DMS 273 (cell line): ENCODE data around the gene RTKN.
"Not testable (repeated sequence)": the region's sequence is repeated elsewhere in the genome, so short reads cannot be mapped to it uniquely, and the experiment has no call there.

Experiments
- DNase-seq: peaks from one replicate; lab custom pipeline; 2025; ENCODE audit not compliant: unreplicated experiment; lab: John Stamatoyannopoulos, UW

The RTKN gene, protein sequence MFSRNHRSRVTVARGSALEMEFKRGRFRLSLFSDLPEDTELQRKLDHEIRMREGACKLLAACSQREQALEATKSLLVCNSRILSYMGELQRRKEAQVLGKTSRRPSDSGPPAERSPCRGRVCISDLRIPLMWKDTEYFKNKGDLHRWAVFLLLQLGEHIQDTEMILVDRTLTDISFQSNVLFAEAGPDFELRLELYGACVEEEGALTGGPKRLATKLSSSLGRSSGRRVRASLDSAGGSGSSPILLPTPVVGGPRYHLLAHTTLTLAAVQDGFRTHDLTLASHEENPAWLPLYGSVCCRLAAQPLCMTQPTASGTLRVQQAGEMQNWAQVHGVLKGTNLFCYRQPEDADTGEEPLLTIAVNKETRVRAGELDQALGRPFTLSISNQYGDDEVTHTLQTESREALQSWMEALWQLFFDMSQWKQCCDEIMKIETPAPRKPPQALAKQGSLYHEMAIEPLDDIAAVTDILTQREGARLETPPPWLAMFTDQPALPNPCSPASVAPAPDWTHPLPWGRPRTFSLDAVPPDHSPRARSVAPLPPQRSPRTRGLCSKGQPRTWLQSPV

DNA sequence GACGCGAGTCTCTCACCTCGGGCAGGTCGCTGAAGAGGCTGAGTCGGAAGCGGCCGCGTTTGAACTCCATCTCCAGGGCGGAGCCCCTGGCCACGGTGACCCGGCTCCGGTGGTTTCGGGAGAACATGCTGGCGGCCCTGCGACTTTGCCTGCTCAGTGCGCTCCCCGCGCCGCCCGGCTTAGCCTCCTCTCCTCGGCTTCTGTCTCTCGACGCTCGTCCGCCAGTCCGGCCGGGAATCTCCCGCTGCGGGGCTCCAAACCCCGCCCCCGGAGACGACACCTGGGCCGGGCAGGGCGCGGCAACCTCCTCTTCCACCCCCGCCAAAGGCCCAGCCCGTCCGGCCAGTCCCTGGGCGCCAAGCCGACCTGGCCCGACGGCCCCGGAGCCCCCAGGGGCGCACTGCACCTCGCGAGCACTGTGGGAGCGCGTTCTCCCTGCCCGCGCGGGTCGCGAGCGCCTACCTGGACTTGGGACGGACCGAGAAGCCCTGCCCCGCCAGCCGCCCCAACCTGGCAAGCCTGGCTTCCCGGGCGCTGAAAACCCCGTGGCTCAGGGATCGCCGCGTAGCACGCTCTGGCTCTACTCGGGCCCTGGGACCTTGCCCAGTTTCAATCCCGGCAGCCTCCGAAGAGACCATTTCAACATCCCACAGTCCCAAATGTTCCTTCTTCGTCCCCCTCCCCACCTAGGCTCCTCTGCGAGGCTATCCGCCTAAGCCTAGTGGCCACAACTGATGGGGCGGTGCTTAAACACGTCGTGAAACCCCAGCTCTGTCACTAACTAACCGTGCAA is at the start of gene RTKN:
RTKN (minus strand) TSS at position 248 of the 793 bp plus-strand sequence; CDS start at position 127, 121 bp downstream.
- peak; percentile 59 for DNase-seq

DNA sequence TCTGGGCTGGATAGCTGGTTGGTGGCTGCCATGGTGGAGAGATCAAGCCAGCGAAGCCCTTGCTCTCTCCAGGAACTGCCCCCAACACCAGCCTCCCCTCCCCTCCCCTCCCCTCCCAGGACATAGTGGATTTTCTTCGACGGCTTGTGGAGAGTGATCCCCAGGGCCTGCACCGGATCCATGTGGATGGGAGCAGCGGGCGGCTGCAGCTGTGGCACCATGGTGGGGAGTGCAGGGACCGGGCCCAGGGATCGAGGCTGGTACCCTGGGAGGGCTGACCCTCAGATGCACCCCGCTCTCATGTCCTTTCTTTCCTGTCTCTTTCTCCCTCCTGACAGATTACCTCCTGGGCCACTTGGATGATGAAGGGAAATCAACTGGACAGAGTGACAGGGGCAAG is 48.2 kb upstream of the RTKN start:
- no peak for DNase-seq

DNA sequence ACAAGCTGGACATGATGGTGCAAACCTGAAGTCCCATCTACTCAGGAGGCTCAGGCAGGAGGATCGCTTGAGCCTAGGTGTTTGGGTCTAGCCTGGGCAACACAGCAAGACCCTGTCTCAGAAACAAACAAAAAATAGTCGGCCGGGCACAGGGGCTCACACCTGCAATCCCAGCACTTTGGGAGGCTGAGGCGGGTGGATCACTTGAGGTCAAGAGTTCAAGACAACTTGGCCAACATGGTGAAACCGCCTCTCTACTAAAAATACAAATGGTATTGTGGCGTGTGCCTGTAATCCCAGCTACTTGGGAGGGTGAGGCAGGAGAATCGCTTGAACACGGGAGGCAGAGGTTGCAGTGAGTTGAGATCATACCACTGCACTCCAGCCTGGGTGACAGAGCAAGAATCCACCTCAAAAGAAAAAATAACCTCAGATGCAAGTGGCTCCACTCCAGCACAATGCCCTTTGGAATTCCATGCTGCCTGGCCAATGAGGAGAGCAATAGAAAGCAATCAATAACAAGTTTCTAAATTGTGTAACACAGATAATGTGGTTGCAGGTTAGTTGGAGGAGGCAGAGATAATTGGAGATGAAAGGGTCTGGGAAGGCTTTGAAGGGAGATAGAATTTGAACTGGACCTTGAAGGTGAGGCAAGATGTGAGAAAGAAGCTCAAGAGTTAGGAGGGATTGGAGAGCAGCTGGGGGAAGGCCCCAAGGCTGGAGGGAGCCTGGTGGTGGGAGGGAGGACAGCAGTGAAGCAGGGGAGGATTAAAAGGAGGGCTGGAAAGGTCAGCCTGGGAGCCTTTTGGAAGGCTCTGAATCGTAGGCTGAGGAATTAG is 47.1 kb upstream of the RTKN start:
- DNase-seq, result no peak

DNA sequence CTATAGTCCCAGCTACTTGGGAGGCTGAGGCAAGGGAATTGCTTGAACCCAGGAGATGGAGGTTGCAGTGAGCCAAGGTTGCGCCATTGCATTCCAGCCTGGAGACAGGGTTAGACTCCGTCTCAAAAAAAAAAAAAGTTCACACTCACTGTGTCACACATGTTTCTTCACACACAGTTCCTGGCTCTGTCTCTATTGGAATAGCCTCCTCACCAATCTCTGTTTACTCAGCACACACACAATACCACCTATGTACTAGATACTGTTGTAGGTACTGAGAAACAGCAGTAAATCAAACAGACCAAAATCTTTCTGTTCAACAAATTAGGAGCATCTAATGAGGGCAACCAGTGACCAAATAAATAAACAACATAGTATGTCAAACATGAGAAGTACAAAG is 44.4 kb upstream of the RTKN start:
- no peak for DNase-seq

DNA sequence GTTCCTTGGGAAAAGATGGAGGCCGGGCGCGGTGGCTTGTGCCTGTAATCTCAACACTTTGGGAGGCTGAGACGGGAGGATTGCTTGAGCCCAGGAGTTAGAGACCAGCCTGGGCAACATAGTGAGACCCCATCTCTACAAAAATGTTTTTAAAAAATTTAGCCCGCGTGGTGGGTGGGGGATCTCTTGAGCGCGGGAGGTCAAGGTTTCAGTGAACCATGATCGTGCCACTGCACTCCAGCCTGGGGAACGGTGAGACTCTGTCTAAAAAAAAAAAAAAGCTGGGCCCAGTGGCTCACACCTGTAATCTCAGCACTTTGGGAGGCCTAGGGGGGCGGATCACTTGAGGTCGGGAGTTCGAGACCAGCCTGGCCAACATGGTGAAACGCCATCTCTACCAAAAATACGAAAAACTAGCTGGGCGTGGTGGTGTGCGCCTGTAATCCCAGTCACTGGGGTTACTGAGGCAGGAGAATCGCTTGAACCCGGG is 42.0 kb upstream of the RTKN start:
- DNase-seq, result not testable (repeated sequence)

DNA sequence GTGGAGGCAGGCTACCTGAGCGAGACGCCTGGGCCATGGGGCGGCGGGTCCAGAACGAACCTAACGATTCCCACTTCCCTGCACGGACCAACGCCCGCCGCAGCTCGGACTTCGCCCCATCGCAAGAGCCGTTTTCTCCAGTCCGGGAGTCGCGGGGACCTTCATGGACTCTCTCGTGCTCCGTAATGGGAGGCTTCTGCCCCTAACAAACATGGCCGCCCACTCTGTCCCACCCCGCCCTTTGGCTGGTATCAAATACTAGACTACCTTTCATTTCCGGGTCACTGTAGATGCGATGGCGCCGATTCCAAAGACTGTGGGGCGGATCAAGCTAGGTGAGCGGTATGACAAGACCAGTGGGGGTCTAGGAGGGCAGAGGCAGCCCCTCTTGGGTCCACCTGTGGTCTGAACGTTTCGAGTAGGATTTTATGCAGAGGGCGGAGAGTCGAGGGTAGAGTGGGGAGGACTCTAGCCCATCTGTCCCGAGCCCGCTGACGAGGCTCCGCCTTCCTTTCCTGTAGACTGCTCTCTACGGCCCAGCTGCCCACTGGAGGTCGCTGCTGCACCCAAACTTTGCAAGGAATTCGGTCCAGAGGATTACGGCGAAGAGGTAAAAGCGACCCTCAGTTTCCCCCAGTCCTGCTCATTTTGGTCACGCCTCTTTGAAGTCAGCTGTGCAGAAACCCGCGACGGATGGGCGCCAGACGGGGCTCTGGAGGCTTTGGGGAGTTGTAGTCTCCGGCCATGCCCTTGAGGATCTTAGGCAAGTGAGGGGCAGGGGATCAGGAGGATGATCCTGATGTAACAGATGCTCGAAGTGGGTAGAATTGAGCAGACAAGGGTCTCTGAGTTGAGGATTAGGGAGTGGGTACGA is 41.3 kb upstream of the RTKN start, which contains the start of the genes CCDC142 and TTC31:
CCDC142 (minus strand) TSS at position 198 of the 874 bp plus-strand sequence; CDS start at position 37, 161 bp downstream.
TTC31 (plus strand) TSS at position 281 of the 874 bp plus-strand sequence; CDS start at position 296, 15 bp downstream.
- peak; percentile 97 for DNase-seq

DNA sequence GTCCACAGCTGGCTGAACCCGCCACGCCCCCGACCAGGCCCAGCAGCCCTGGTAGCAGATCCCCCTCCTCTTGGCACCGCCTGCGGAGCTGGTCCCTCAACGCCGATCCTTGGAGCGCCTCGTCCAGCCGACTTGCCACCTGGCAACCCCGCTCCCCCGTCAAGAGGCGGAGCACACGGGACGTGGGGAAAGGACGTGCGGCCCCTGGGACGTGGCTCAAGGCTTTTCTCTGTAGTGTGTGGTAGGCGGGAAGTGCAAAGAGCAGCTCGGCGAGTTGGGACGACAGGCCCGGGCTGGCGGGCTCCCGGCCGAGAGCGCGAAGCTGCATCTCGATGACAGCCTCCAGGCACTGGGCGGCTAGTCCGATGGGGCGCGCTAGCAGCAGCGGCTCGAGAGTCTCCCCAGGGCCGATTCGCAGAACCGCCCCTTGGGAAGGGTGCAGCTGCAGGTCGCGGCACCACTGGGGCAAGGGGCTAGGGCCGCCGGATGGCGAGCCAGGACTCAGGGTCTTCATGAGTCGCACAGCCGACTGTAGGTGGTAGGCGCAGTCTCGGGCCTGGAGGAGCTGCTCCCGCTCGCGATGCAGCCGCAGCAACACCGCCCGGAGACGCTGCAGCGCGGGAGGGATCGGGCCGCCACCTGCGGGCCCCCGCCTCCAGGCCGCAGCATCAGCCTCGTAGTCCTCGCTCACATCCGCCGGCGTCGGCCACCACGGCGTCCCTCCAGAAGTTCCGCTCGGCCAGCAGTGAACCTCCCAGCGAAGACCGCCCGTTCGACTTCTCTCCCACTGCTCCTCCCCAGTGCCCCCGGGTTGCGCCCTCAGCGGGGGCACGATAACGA is 40.4 kb upstream of the RTKN start:
- DNase-seq, result peak; percentile 83

DNA sequence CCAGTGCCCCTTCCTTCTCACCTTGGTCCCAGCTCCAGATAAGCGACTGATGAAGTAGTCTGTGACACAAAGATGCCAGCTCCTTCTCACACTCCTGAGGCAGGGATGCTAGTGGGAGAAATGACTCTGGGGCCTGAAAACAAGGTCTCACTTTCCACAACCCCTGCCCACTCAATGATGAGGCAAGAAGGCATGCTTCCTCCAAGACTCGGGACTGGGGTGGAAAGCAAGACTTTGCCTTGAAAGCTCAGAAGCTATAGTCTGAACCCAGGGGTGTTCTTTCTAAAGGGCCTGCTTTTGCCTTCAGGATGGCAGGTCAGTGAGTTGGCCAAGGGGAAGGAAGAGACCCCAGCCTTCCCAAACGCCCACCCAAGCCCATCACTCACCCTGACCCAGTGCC is 39.7 kb upstream of the RTKN start:
- DNase-seq, result no peak

DNA sequence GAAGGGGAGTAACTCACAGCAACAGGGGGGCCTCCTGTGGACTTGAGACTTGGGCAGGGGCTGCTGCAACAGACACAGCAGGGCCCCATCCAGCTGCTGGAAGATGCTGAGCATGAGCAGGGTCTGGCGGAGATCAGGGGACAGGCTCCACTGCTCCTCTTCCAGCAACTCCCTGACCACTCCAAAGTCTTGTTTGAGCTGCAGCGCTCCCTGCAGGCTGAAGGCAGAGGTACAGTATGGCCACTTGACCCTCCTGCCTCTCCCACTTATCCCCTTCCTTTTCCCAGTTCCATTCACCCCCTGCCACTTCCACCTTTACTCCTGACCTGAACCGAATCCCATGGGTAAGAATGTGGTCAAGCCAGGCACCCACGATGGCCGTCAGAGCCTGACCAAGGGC is 33.2 kb upstream of the RTKN start:
- no peak for DNase-seq

DNA sequence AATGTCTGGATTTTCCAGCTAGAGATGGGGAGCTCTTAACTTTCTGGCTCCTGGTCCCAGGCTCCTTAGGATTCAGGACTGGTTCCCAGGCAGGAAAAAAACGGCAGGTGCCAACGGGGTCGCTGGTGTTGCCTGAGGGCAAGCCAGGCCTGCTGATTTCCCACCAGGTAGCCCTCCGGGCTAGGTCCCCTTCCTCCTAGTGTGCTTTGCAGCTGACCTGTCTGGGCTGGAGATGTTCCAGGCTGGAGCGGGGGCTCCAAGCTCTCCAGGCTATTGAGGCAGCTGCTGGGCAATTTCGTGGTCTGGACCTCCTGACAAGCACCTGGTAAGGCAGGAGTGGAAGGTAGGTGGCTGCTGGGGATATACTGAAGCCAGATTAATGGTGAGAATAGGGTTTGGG is 32.7 kb upstream of the RTKN start:
- no peak for DNase-seq

DNA sequence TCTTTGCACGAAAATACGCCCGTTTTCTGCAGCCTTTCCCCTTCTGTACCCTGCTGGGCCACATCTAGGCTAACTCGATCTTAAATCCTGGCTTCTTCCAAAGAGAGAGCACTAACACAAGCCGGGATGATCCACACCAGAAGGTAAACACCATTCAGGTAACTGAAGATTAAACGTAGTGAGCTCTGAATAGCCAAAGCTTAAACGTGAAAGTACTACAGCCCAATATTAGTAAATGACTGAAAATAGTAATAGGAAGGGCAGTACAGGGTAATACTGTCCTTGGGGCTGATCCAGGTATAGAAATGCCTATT is 31.2 kb upstream of the RTKN start:
- no peak for DNase-seq

DNA sequence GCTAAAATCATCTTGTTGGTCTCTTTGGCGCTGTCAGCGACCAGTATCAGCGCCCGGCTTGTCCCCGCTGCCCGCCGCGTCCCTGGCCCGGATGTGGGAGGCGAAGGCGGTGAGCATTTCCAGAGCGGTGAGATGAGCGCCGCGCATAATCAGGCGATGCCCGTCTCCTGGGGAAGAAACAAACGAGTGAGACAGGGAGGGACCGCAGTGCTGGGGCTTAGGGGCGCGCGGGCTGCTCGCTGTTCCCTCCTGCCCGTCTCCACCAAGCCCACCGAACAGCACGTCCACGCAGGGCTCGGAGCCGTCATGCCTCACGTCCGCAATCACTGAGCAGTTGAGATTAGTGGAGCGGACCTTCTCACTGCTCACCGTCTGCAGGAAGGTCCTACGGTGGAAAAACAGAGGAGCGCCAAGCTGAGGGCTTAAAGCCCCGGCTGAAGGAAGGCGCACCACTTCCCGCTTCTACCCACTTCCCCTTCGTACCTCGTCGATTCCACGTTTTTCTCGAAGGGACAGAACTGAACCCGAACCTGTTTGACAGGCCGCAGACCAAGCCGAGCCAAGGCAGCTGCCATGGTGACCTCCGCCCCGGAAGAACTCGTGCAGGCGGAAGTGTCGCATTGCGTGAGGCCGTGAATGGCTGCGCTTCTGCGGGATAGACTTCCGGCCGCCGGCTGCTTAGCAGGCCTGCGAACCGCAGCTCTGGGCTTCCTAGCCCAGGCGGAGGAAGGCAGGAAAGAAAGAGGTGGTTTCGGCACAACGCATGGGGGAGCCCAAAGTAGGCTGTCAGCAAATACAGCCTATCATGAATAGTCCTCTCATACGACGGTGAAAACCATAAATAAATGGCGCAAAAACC is 30.6 kb upstream of the RTKN start, which contains the start of gene MRPL53:
MRPL53 (minus strand) TSS at position 595 of the 859 bp plus-strand sequence; CDS start at position 575, 20 bp downstream.
- peak; percentile 97 for DNase-seq

DNA sequence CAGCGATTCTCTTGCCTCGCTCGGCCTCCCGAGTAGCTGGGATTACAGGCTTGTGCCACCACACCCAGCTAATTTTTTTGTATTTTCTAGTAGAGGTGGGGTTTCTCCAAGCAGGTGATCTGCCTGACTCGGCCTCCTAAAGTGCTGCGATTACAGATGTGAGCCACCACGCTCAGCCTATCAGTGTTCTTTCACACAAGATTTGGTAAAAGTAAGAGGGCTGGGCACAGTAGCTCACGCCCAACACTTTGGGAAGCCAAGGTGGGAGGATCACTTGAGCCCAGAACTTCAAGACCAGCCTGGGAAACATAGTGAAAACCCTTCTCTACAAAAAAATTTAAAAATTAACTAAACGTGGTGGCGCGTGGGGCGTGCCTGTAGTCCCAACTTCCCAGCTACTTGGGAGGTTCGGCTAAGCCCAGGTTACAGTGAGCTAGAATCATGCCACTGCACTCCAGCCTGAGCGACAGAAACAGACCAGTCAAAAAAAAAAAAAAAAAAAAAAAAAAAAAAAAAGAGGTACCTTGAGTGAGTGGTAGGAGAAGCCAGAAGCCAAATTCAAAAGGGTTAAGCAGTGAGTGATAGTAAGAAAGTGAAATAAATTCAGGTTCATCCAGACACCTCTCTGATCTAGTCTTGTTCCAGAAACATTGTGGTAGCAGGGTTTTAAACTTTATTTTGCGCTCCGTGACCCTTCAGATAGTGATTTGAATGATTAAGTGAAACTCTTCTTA is 29.8 kb upstream of the RTKN start:
- DNase-seq, result no peak

DNA sequence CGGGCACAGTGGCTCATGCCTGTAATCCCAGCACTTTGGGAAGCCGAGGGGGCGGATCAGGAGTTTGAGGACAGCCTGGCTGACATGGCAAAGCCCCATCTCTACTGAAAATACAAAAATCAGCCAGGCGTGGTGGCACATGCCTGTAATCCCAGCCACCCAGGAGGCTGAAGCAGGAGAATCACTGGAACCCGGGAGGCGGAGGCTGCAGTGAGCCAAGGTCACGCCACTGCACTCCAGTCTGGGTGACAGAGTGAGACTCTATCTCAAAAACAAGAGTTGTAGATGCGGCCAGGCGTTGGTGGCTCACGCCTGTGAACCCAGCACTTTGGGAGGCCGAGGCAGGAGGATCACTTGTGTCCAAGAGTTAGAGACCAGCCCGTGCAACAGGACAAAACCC is 29.0 kb upstream of the RTKN start:
- DNase-seq, result not testable (repeated sequence)

DNA sequence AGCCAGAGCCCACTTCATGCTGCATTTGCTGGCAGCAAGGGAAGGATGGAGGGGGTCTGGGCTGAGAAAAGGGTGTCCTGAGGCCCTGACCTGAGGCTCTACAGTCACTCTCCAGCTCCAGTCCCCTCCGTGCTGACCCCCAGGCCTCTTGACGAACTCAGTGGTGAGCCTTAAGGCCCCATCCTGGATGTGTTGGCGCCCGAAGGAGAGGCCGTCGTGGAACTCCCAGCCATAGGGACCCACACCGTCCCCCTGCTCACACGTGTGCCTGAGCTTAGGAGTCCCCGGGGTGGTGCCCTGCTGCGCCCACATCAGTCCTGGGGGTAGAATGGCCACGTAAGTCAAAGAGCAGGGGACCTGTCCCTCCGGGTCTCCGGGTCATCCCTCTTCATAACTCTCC is 22.7 kb upstream of the RTKN start:
- no peak for DNase-seq

DNA sequence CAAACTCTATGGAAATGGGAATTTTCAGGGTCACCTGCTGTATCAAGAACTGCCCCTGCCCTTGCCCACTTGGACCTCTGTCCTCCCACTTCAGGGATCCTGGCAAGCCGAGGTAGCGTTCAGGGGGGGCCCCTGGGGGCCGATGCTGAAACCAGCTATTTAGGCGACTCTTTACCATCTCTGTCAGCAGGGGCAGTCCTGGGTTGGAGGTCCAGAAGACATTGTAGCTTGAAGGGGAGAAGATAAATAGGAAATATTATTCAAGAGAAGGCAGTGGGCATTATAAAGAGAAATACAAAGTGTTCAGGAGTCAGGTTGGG is 21.0 kb upstream of the RTKN start:
- no peak for DNase-seq

DNA sequence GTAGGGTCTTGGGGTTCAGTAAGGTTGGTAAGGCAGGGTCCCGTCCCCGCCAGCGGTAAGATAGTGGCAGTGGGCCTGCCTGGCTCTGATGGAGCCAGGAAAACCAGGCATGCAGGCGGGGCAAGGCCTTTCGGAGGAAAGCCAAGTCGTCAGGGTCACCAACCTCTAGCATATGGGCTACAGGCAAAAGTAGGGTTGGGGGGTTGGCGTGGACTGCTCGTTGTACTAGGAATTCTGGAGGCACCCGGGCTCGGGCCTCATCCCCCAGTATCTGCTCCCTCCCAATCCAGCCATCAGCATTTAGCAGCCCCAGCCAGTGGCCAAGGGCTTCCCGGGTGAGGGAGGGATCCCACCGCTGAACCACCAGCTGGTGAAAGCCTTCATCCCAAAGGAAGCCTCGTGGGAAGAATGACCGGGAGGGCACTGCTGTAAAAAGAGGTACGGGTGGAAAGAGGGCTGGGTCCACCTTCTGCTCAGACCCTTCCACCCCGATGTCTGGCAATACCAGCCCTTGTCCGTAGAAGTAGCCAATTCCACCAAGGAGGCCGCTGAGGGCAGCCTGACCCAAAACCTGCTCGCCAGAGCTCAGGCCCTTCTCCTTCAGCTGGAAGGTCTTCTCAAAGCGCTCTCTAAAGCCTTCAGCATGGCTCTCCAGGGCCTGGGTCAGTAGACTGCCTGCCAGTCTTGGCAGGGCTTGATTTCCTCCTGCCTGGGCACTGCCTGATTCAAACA is 20.5 kb upstream of the RTKN start:
- no peak for DNase-seq
